Measurements from ENCODE around the gene CHRND.

CHRND gene

GRCh38 chr2:232525791-232526371 lies at the start of gene CHRND:
CHRND (plus strand) TSS chr2:232526160; CDS start chr2:232526216, 56 bp downstream.
- peak; percentile 66 for DNase-seq (ENCODE audit: low spot score)

DNA sequence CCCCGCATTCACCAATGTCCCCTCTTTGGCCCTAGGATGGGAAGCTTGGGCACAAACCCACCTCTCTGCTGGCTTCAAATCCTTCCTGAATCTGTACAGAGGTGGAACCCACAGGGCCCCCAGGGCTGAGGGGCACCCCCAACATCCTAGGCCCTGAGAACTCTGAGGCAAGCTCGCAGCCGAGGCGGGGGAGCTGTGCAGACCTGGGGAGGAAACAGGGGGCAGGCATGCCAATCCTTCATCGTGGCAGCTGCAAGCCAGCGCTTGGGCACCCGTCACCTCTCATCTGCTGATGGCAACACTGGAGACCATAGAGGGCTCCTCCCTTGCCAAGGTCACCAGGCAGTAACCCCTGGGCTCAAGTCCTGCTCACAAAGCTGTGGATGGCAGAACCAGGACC lies 49.2 kb upstream of the CHRND start:
- no peak for DNase-seq (ENCODE audit: low spot score)

DNA sequence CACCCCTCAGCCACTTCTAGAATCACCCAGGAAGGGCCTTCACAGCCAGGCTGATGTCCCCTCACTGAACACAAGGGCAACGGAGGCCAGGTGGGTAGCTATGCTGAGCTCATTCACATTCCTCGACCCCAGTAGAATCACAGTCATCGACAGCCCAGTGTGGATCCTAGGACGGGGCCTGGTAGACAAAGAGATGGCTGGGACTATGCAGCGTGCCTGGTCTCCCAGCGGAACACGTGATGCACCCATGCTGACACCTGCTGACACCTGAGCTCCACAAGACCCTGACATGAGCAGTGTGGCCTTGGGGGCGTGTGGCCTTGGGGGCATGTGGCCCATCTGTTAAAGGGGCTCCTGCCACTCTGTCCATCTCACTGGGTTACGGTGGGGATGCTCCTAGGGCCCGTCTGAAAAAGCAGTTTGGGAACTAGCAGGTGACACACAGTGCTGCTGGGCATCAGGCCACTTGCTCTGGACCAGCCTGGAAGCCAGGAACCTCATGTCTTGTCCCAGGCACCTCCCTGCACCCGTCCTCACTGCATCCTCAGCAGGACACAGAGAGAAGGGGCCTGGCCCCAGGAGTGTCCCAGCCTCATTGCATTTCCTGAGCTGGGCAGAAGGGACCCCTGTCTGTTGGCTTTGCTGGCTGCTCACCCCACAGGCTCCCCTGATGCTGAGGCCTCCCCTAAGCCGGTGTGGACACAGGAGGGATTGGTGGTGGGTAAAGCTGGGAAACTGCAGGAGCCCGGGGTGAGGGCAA lies 48.0 kb upstream of the CHRND start:
- no peak for DNase-seq (ENCODE audit: low spot score)

DNA sequence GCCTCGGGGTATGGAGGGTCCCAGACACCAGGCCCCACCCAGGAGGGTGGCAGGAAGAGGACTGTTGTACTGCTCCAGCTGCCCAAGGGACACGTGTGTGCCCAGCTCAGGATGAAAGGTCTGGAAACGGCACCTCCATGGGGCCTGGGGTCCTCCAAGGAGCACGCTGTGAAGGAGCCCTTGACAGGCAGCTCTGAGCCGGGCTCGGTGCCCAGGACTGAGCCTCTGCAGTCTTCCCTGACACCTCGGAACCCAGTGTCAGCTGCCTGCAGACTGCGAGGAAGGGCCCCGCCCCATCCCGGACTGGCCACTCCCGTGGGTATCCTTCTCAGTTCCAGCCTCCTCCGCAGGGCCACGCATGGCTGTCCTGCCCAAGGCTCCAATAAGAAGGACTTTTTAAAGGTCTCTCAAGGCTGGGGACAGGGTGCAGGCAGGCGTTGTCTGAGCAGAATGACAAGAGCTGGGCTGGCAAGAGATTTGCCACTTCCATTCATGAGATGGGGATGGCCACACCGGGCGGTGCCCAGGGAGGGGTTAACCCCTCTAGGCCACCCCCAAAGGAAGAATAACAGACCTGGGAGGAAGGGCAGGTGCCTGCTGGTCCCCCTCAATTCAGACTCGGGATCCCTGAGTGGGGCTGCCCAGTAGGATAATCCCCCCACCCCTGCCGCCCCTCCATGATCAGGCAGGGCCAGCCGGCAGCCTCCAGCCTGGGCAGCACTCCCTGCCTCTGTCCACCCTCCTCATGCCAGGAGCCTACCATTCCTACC lies 47.2 kb upstream of the CHRND start:
- DNase-seq (ENCODE audit: low spot score) = no peak

DNA sequence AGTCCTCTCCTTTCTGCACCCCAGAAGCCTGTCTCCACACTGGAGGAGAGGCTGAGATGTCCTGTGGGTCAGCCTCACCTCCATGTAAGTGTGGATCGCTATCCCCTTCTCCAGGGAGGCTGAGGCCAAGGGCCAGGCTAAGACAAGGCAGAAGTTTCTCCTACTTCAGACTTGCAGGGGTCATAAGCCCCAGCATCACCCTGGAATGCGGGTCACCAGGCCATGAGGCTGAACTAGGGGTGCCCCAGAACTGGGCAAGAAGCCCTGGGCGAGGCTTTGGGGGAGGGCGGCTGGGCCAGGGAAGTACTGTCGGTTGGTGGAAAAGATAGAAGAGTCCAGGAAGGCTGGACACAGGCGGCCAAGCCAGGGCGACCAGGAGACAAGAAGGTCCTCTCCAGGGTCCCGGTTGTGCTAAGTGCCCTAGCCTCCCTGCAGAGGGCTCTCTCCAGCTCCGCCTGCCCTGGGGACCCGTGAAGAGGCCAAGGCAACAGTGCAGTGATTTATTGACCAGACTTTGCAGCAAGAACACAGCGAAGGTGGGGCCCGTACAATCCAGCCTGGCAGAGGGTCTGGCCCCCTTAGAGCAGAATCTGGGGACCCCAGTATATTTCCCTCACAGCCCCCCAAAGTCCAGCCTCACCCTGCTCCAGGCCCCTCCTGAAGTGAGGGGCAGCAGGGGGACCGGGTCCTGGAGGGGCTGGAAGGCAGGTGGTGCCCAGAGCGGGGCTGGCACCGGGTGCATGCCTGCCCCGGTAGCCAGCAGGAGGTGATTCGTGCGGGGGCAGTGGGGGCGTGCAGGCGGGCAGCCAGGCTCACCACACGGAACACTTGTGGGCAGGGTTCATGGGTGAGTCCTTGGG lies 46.4 kb upstream of the CHRND start:
- no peak for DNase-seq (ENCODE audit: low spot score)

DNA sequence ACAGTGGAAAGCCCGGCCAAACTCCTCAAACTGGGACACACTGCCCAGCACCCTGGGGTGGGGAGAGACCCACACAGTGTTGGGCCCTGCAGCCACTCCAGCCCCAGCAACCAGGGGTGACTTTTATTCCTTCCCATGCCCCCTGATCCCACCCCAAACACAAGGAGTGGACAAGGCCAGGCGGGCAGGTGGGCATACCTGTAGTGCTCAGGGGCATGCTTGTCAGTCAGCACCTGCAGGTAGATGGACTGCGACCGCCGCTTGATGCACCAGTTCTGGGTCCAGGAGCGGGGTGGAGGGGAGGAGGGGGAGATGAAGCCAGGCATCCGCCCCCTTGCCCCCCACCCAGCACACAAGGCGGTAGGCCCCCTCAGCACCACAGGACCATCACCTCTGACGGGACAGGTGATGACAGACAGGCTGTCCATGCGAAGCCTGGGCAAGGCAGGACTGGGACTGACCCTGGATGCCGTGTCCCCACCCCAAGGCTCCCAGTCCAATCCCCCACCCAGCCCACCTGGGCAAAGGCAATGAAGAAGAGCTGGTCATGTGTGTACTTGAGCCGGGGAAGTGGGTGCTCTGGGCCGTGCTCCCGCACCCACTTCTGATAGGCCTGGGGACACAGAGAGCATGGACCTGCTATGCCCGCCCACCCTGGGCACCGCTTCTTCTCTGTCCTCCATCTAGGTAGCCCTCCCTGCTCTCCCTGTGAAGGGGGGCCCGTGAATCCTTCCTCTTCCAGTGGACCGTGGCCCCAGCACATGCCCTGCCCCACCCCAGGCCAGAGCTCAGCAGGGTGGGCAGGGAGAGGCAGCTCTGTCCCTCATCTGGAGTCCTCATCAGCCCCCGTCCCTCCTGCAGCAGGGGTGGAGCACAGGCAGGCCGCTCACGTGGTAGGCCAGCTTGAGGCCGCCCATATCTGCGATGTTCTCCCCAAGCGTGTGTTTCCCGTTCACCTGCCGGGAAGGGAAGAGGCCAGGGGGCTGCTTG lies 45.5 kb upstream of the CHRND start:
- no peak for DNase-seq (ENCODE audit: low spot score)

- no peak for DNase-seq (ENCODE audit: low spot score)
Measured at GRCh38 chr2:232481322-232482140, 44.4 kb upstream of the CHRND start.

DNA sequence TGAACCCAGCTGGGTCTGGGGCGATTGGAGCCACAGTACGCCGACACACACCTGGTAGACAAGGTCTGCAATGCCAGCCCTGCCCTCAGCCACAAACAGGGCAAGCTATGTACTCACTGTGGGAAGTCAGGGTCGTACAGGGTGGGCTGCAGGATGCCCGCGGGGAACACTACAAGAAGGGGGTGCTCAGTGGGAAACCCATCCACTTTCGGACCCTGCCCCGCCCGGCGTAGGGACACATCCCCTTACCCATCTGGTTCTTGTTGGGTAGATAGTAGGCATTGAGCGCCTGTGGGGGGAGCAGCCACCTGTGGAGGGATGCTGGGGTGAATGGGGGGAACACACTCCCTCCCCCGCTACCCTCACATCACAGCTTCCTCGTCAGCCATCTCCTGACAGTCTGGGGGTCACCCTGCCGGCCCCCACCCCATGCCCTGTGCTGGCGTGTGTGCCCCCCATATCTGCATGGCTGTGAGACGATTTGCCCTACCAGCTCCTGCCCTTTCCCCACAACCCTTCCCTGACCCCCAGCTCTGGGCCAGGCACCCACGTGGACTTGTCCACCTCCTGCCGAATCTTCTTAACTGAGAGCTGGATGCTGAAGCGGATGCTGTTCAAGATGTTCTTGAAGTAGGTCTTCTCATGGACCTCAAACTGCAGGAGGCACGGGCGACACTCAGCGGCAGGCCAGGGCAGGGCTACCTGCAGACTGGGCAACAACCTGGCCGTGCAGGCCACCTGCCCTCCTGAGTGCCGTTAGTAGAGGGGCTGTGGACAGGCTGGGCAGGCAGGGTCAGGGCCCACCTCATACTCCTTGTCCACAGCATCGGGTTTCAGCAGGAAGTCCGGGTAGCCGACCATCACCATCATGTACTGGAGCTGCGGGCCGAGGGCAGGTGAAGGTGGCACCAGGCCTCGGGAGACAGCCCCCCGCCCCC lies 43.4 kb upstream of the CHRND start:
- DNase-seq (ENCODE audit: low spot score) = no peak

GRCh38 chr2:232483311-232483922 lies 42.5 kb upstream of the CHRND start:
- DNase-seq (ENCODE audit: low spot score) = no peak

GRCh38 chr2:232483923-232484627 lies 41.9 kb upstream of the CHRND start:
- no peak for DNase-seq (ENCODE audit: low spot score)

- no peak for DNase-seq (ENCODE audit: low spot score)
Measured at GRCh38 chr2:232484628-232485347, 41.2 kb upstream of the CHRND start.

DNA sequence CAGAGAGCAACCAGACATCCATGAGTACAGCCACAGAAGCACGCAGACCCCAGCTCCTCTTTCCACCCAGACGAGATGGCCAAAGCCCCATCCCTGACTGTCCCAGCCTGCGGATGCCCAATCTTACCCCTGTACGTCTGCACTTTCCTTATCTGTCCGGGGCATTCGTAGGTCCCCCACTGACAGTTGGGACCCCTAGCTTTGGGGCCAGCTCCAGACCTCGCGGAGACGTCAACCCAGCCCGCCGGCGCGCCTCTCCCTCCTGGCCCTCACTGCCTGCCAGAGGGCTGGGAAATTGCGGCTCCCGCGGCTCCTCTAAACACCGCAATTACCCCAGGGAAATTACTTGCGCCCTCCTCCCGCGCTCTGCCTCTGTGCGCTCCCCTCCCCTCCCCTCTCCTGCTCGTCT lies 40.6 kb upstream of the CHRND start:
- no peak for DNase-seq (ENCODE audit: low spot score)

DNA sequence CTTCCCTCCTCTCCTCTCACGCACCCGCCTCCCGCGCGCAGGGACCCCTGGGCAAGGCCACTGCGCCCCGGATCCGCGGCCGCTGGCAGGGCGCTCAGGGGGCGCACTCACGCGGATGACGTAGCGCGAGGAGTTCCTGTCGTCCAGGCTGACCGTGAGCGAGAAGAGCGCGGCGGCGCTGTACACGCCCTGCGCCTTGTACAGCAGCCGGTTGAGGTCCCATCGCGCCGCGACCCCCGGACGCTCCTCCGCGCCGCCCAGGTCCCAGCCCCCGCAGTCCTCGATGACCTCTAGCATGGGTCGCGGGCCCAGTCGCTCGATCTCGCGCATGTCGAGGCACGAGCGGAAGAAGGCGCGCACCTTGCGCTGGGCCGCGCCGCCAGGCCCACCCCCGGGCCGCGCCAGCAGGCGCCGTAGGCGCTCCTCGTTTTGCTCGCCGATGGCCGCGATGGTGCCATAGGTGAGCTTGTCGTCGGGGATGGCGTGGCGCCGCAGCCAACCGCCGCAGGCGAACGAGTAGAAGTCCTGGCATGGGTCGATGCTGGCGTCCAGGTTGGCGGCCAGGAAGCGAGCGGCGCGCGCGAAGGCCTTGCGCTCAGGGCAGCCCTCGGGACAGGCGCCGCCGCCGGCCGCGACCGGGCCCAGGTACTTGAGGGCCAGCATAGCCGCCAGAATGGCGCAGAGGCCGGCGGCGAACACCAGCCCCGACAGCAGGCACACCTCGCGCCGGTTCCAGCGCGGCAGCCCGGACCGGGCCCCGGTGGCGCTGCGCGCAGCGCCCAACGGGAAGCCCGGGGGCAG lies 40.0 kb upstream of the CHRND start:
- DNase-seq (ENCODE audit: low spot score) = no peak

DNA sequence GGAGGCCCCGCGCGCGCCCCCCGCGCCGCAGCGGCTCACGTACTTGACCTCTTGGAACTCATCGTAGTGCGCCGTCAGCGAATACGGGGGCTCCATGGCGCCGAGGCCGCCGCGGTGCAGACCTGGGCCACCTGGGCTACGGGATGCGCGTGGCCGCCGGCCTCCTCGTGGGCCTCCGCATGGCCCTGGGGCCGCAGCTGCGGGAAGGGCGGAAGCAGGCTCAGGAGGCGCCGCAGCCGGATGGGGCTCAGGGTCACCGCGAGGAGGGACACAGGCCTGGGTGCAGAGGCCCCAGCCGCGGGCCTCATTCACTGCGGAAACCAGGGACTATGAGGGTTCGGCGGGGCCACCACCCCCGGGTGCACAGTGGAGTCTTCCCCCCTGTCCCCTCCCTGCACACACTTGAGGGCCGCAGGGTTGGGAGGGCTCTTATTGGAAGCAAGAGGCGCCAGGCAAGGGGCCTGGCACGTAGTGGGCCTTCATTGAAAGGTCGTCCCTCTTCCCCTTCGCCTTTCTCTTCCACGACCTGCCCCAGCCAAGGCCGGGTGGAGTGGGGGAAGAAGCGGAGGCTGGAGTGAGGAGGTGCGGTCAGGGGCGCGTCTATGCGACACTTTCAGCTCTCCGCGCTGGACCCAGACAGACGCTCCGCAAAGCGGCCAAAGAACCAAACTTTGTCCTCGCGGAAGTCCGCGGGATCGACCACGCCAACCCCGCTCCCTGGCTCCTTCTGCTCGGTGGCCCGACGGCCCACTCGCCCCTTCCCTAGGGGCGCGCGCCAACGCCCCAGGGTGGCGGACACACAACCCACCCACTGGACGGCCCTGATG lies 39.2 kb upstream of the CHRND start:
- DNase-seq (ENCODE audit: low spot score) = no peak

DNA sequence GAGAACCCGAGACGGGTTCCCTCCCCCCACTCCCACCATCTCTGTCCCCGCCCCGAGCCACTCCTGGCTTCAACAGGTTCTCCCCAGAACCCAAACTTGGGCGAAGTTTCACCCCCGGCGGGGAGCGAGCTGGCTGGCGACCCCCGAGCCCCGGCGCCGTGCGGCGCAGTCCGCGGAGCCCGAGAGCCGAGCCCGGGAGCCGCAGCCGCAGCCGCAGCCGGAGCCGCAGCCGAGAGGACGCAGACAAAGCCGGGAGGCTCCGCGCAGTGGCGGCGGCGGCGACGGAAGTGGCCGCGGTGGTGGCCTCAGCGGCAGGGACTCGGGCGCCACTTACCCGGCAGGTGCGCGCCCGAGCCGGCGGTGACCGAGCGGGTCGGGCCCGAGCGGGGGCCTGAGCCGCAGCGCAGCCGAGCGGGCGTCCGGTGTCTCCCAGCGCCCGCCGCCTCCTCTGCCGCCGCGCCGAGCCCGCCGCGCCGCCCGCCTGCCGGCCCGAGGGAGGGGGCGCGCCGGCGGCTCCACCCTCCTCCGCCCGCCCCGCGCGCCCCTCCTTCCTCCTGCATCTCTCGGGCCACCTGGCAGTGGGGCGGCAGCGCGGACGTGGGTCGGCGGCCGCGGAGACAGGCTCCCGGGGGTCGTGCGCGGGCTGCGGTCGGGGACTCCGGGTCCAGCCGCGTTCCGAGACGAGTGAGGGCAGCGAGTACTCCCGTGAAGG lies 38.4 kb upstream of the CHRND start, which contains the start of gene ECEL1:
Gene ECEL1 (minus strand): TSS at position 450 of the 712 bp plus-strand sequence. CDS start 1,181 bp downstream, outside the sequence.
- DNase-seq (ENCODE audit: low spot score) = no peak
